BE2C (cell line): ENCODE measurements around the gene SSUH2.
"Not testable (repeated sequence)": the region's sequence is repeated elsewhere in the genome, so short reads cannot be mapped to it uniquely, and the experiment has no call there.

Source experiments
- DNase-seq: peaks from one replicate; pipeline ENCODE4 v3.0.0-alpha.2; 2020
- H3K27me3 ChIP-seq: fragments of 250-450 bp; sonication (Bioruptor Pico); 2 replicates; pipeline ENCODE4 v1.5.1; 2020; ENCODE audit warnings: mild to moderate bottlenecking
- H3K36me3 ChIP-seq: fragments of 250-450 bp; sonication (Bioruptor Pico); 2 replicates; pipeline ENCODE4 v1.5.1; 2020; ENCODE audit warnings: mild to moderate bottlenecking
- H3K4me1 ChIP-seq: fragments of 250-450 bp; sonication (Bioruptor Pico); 2 replicates; pipeline ENCODE4 v1.5.1; 2020
- H3K4me3 ChIP-seq: 2 replicates; pipeline ENCODE4 v1.5.1; 2011; ENCODE audit warnings: low read depth, low read length
- H3K9me3 ChIP-seq: fragments of 250-450 bp; sonication (Bioruptor Pico); 2 replicates; pipeline ENCODE4 v1.5.1; 2020
- CTCF ChIP-seq: IDR thresholded peaks from 2 replicates; pipeline ENCODE4 v1.5.1; 2012; ENCODE audit warnings: mild to moderate bottlenecking, low read depth, low read length

The SSUH2 gene

GRCh38 chr3:8657804-8658305 is 13.3 kb upstream of the SSUH2 start:
- H3K4me1 ChIP-seq = peaks cover 8% of the 10 kb centered on the region
- no peaks in the 10 kb centered on the region for H3K36me3 ChIP-seq
- no peaks in the 10 kb centered on the region for H3K27me3 ChIP-seq
- no peaks in the 10 kb centered on the region for H3K9me3 ChIP-seq
- H3K4me3 ChIP-seq = no peak overlapping the region
- no peak for DNase-seq
- TF ChIP-seq CTCF = no peak

GRCh38 chr3:8656240-8656639 is 11.6 kb upstream of the SSUH2 start:
- DNase-seq = no peak
- Histone ChIP-seq H3K4me1 (peaks cover 24% of the 10 kb centered on the region), H3K9me3 (no peaks in the 10 kb centered on the region), H3K27me3 (no peaks in the 10 kb centered on the region), H3K4me3 (no peak overlapping the region), H3K36me3 (no peaks in the 10 kb centered on the region)
- TF ChIP-seq CTCF = no peak

GRCh38 chr3:8655387-8655835 is 10.8 kb upstream of the SSUH2 start:
- H3K4me1 ChIP-seq = peaks cover 27% of the 10 kb centered on the region
- TF ChIP-seq CTCF = no peak
- H3K27me3 ChIP-seq = no peaks in the 10 kb centered on the region
- H3K4me3 ChIP-seq = no peak overlapping the region
- no peak for DNase-seq
- no peaks in the 10 kb centered on the region for H3K9me3 ChIP-seq
- no peaks in the 10 kb centered on the region for H3K36me3 ChIP-seq

GRCh38 chr3:8654572-8655329 is 10.2 kb upstream of the SSUH2 start:
- H3K27me3 ChIP-seq, H3K9me3 ChIP-seq, H3K36me3 ChIP-seq, H3K4me3 ChIP-seq, DNase-seq: not testable (repeated sequence)
- H3K4me1 ChIP-seq = peaks cover 27% of the 10 kb centered on the region

- H3K36me3 ChIP-seq = no peaks in the 10 kb centered on the region
- DNase-seq = no peak
- peaks cover 27% of the 10 kb centered on the region for H3K4me1 ChIP-seq
- TF ChIP-seq CTCF = no peak
- H3K9me3 ChIP-seq = no peaks in the 10 kb centered on the region
- H3K27me3 ChIP-seq = no peaks in the 10 kb centered on the region
- H3K4me3 ChIP-seq = no peak overlapping the region
These were observed 9.3 kb upstream of the SSUH2 start for GRCh38 chr3:8653800-8654408.

- DNase-seq = no peak
- Histone ChIP-seq H3K36me3 (no peaks in the 10 kb centered on the region), H3K9me3 (no peaks in the 10 kb centered on the region), H3K4me1 (peaks cover 19% of the 10 kb centered on the region), H3K27me3 (no peaks in the 10 kb centered on the region), H3K4me3 (no peak overlapping the region)
- no peak for TF ChIP-seq CTCF
These were observed 7.9 kb upstream of the SSUH2 start for GRCh38 chr3:8652324-8652987.
